Thyroid gland (tissue), 4 donors: Measurements from ENCODE around the gene C5orf58. TPM values are rescaled to one million over a fixed set of nuclear protein-coding genes. Genes with fewer than 3 reads are reported as not detected.
A peak's percentile ranks its signal among the peaks of the same experiment; 100 is the strongest.

Experiments used
- DNase-seq, 2 donors: peaks; one replicate each; pipeline ENCODE4 v3.0.0-alpha.2; 2019
- H3K27ac ChIP-seq, 3 donors: fragments of 200-600 bp; sonication (generic); 1 replicate in 2 of 3; 2 replicates in 1 of 3; pipeline ENCODE4 v1.5.1; 2016 to 2019; ENCODE audit warnings: mild to moderate bottlenecking in 1 of 3, moderate library complexity in 1 of 3
- H3K27me3 ChIP-seq: fragments of 200-600 bp; sonication (generic); one replicate; pipeline ENCODE4 v1.5.1; 2019
- H3K36me3 ChIP-seq, 2 donors: fragments of 200-600 bp; sonication (generic); one replicate each; pipeline ENCODE4 v1.5.1; 2016 to 2019
- H3K4me1 ChIP-seq, 2 donors: fragments of 200-600 bp; sonication (generic); one replicate each; pipeline ENCODE4 v1.5.1; 2017 to 2019
- H3K4me3 ChIP-seq, 3 donors: fragments of 200-600 bp; sonication (generic); replicated peaks in 1 of 3; 1 replicate in 2 of 3; 2 replicates in 1 of 3; pipeline ENCODE4 v1.5.1; 2016; ENCODE audit warnings: mild to moderate bottlenecking in 1 of 3
- H3K9me3 ChIP-seq: fragments of 200-600 bp; sonication (generic); one replicate; pipeline ENCODE4 v1.5.1; 2017
- CTCF ChIP-seq, 6 experiments: fragments of 200-600 bp in 3 of 6; fragments of 450-650 bp in 3 of 6; sonication (generic) in 3 of 6; IDR thresholded peaks; one replicate each; pipeline ENCODE4 v1.5.1; 2016 to 2019; ENCODE audit warnings: antibody characterized with exemption in 6 of 6, mild to moderate bottlenecking in 2 of 6, inconsistent platforms in 1 of 6, moderate library complexity in 1 of 6
- POLR2A ChIP-seq, 2 donors: fragments of 450-650 bp; IDR thresholded peaks; one replicate each; pipeline ENCODE4 v1.6.1; 2017; ENCODE audit warnings: antibody characterized with exemption in 2 of 2, mild to moderate bottlenecking in 2 of 2, moderate library complexity in 1 of 2
- WGBS, 2 donors: methylation state at CpG; one replicate each; pipeline ENCODE4 v1.1.5; 2017; 5-methylcytosine and 5-hydroxymethylcytosine counted together
- intact Hi-C: fragments of 100-400 bp; cut with DNase I; formaldehyde crosslinking; loops from one replicate; pipeline ENCODE4 v1.15.1; 2023
- total RNA-seq, 4 donors: library from RNA; depleted of rRNA; stranded (reverse); fragments of >200 nt; gene quantifications; one replicate each; pipeline ENCODE4 v1.2.3, GENCODE V29; 2016

The C5orf58 gene
- total RNA-seq, 4 donors from 2014 or later: not detected

GRCh38 chr5:170221327-170221741, 11.5 kb upstream of the C5orf58 start:
- no peaks in the 10 kb centered on the region for H3K9me3 ChIP-seq
- no peaks in the 10 kb centered on the region for H3K27me3 ChIP-seq
- H3K4me3 ChIP-seq: no peak overlapping the region
- H3K36me3 ChIP-seq: no peaks in the 10 kb centered on the region
- TF ChIP-seq POLR2A (IDR thresholded peaks at IDR 0.05): no peak
- TF ChIP-seq CTCF (IDR thresholded peaks at IDR 0.05): no peak
- no peaks in the 10 kb centered on the region for H3K4me1 ChIP-seq
- H3K27ac ChIP-seq: no peak overlapping the region
- no peak for DNase-seq
- WGBS, 2 donors: 67% methylated on average over 6 of the region's 6 CpGs
- intact Hi-C loops: no loop called here

GRCh38 chr5:170223360-170223759, 9.4 kb upstream of the C5orf58 start:
- H3K27ac ChIP-seq: no peak overlapping the region
- intact Hi-C loops: no loop called here

GRCh38 chr5:170223906-170224305, 8.9 kb upstream of the C5orf58 start:
- no peaks in the 10 kb centered on the region for H3K27me3 ChIP-seq
- intact Hi-C loops: no loop called here
- no peaks in the 10 kb centered on the region for H3K9me3 ChIP-seq
- no peak overlapping the region for H3K4me3 ChIP-seq
- no peak for DNase-seq
- no peaks in the 10 kb centered on the region for H3K36me3 ChIP-seq
- TF ChIP-seq CTCF (IDR thresholded peaks at IDR 0.05) (no peak), POLR2A (IDR thresholded peaks at IDR 0.05) (no peak)
- 77 to 79% methylated on average over 5 of the region's 5 CpGs for WGBS, 2 donors
- H3K4me1 ChIP-seq: no peaks in the 10 kb centered on the region
- no peak overlapping the region for H3K27ac ChIP-seq

More at GRCh38 chr5:170223360-170223759, 9.4 kb upstream of the C5orf58 start:
- H3K4me3 ChIP-seq: no peak overlapping the region
- no peaks in the 10 kb centered on the region for H3K9me3 ChIP-seq
- no peaks in the 10 kb centered on the region for H3K4me1 ChIP-seq
- no peak for DNase-seq
- H3K27me3 ChIP-seq: no peaks in the 10 kb centered on the region
- TF ChIP-seq POLR2A (IDR thresholded peaks at IDR 0.05): no peak
- TF ChIP-seq CTCF (IDR thresholded peaks at IDR 0.05): no peak
- H3K36me3 ChIP-seq: no peaks in the 10 kb centered on the region

GRCh38 chr5:170225326-170226128, 7.3 kb upstream of the C5orf58 start:
- no peak overlapping the region for H3K27ac ChIP-seq
- TF ChIP-seq CTCF (IDR thresholded peaks at IDR 0.05) (peak; percentile 24 to 80 (median 68)), POLR2A (IDR thresholded peaks at IDR 0.05) (no peak)
- no peaks in the 10 kb centered on the region for H3K36me3 ChIP-seq
- intact Hi-C loops: loop anchor here (5.0 kb wide), 1 partner anchor 197 kb away; no protein-coding TSS in a partner anchor
- H3K4me1 ChIP-seq: no peaks in the 10 kb centered on the region
- H3K9me3 ChIP-seq: no peaks in the 10 kb centered on the region
- DNase-seq: peak; percentile 71 to 77
- 59 to 60% methylated on average over 7 of the region's 7 CpGs for WGBS, 2 donors
- H3K4me3 ChIP-seq: no peak overlapping the region
- H3K27me3 ChIP-seq: no peaks in the 10 kb centered on the region

- DNase-seq: no peak
- WGBS, 2 donors: 76 to 81% methylated on average over 9 of the region's 9 CpGs
- Histone ChIP-seq H3K4me1 (no peaks in the 10 kb centered on the region), H3K27ac (no peak overlapping the region), H3K36me3 (no peaks in the 10 kb centered on the region), H3K27me3 (no peaks in the 10 kb centered on the region), H3K4me3 (no peak overlapping the region), H3K9me3 (no peaks in the 10 kb centered on the region)
- TF ChIP-seq CTCF (IDR thresholded peaks at IDR 0.05) (peak in 2 of 6 experiments; percentile 1 to 2), POLR2A (IDR thresholded peaks at IDR 0.05) (no peak)
- intact Hi-C loops: loop anchor here (5.0 kb wide), 1 partner anchor 196 kb away; no protein-coding TSS in a partner anchor
These were observed 6.6 kb upstream of the C5orf58 start for GRCh38 chr5:170226129-170226615.
